Measurements from ENCODE around the gene CNTF. TPM values are rescaled to one million over a fixed set of nuclear protein-coding genes. Genes with fewer than 3 reads are reported as not detected.

Gene CNTF
- total and polyA plus RNA-seq, 10 of the 15 experiments (the other 5 are each of a cell fraction or from before 2014, with no cell fraction given) = 0.16 to 2.3 (median 0.73) TPM

DNA sequence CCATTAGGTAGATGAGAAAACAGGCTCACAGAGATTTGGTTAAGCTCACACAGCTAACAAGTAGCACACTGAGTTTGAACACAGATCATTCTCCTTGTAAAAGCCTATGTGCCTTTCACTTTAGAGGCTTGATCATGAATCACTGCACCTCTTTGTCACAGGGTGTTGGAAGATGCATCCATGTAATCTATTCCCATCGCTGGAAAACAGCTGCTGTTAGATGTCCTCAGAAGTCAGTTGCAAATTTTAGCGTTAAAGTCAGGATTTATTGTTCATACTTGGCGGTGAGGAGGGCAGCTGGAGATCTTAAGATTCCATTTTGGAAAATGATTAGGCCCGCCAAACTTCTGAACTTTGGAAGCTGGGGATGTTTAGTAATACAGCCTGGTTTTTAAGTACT lies 2.6 kb downstream of the CNTF start:
- H3K36me3 ChIP-seq (ENCODE audit: control insufficient read depth in 2 of 2, insufficient read depth in 2 of 2, low read length in 1 of 2) = peaks cover 12 to 24% of the 10 kb centered on the region in 2 experiments
- POLR2A ChIA-PET = no interaction called here
- RAD21 ChIA-PET (ENCODE audit: unreplicated experiment) = no interaction called here
- no peak overlapping the region for H2AFZ ChIP-seq (ENCODE audit: control insufficient read depth, low read depth, low read length)
- CTCF ChIA-PET = interaction anchor here (0.5 to 9.8 kb wide), 2 partner anchors 57 to 62 kb away, joined by 4 to 156 read pairs; no protein-coding TSS in a partner anchor
- H3K27me3 ChIP-seq (replicated peaks in 1 of 2; ENCODE audit: control insufficient read depth in 2 of 2, insufficient read depth in 2 of 2, low read length in 1 of 2) = no peaks in the 10 kb centered on the region
- intact Hi-C loops (cut with micrococcal nuclease; ENCODE audit: unreplicated experiment) = no loop called here
- ATAC-seq = no peak
- TF ChIP-seq HDGF (IDR thresholded peaks at IDR 0.05) (no peak), ATF7 (IDR thresholded peaks at IDR 0.05; ENCODE audit: low read depth) (no peak), MEF2A (IDR thresholded peaks at IDR 0.05; ENCODE audit: insufficient read depth, low read depth, low read length) (no peak), KLF5 (IDR thresholded peaks at IDR 0.05; ENCODE audit: partially characterized antibody) (no peak), NR2F1 (conservative IDR thresholded peaks at IDR 0.05) (no peak), ESRRA (IDR thresholded peaks at IDR 0.05; ENCODE audit: low read length) (no peak), GATAD2B (conservative IDR thresholded peaks at IDR 0.05; ENCODE audit: low read depth) (no peak), SIX5 (IDR thresholded peaks at IDR 0.05; ENCODE audit: low read depth, low read length, severe bottlenecking) (no peak), RFX5 (IDR thresholded peaks at IDR 0.05; ENCODE audit: low read depth, low read length) (no peak), SP1 (IDR thresholded peaks at IDR 0.05; ENCODE audit: low read depth, low read length) (no peak), POLR2AphosphoS2 (IDR thresholded peaks at IDR 0.05; ENCODE audit: low read depth, low read length) (no peak), GABPA (IDR thresholded peaks at IDR 0.05; ENCODE audit: low read depth) (no peak)
- TF ChIP-seq, protein P1, sequence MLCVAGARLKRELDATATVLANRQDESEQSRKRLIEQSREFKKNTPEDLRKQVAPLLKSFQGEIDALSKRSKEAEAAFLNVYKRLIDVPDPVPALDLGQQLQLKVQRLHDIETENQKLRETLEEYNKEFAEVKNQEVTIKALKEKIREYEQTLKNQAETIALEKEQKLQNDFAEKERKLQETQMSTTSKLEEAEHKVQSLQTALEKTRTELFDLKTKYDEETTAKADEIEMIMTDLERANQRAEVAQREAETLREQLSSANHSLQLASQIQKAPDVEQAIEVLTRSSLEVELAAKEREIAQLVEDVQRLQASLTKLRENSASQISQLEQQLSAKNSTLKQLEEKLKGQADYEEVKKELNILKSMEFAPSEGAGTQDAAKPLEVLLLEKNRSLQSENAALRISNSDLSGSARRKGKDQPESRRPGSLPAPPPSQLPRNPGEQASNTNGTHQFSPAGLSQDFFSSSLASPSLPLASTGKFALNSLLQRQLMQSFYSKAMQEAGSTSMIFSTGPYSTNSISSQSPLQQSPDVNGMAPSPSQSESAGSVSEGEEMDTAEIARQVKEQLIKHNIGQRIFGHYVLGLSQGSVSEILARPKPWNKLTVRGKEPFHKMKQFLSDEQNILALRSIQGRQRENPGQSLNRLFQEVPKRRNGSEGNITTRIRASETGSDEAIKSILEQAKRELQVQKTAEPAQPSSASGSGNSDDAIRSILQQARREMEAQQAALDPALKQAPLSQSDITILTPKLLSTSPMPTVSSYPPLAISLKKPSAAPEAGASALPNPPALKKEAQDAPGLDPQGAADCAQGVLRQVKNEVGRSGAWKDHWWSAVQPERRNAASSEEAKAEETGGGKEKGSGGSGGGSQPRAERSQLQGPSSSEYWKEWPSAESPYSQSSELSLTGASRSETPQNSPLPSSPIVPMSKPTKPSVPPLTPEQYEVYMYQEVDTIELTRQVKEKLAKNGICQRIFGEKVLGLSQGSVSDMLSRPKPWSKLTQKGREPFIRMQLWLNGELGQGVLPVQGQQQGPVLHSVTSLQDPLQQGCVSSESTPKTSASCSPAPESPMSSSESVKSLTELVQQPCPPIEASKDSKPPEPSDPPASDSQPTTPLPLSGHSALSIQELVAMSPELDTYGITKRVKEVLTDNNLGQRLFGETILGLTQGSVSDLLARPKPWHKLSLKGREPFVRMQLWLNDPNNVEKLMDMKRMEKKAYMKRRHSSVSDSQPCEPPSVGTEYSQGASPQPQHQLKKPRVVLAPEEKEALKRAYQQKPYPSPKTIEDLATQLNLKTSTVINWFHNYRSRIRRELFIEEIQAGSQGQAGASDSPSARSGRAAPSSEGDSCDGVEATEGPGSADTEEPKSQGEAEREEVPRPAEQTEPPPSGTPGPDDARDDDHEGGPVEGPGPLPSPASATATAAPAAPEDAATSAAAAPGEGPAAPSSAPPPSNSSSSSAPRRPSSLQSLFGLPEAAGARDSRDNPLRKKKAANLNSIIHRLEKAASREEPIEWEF (IDR thresholded peaks at IDR 0.05; ENCODE audit: insufficient replicate concordance, low read depth, low read length) = no peak
- TF ChIP-seq, protein P2, sequence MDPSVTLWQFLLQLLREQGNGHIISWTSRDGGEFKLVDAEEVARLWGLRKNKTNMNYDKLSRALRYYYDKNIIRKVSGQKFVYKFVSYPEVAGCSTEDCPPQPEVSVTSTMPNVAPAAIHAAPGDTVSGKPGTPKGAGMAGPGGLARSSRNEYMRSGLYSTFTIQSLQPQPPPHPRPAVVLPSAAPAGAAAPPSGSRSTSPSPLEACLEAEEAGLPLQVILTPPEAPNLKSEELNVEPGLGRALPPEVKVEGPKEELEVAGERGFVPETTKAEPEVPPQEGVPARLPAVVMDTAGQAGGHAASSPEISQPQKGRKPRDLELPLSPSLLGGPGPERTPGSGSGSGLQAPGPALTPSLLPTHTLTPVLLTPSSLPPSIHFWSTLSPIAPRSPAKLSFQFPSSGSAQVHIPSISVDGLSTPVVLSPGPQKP (IDR thresholded peaks at IDR 0.05; ENCODE audit: low read depth, low read length) = no peak
- TF ChIP-seq, protein P3, sequence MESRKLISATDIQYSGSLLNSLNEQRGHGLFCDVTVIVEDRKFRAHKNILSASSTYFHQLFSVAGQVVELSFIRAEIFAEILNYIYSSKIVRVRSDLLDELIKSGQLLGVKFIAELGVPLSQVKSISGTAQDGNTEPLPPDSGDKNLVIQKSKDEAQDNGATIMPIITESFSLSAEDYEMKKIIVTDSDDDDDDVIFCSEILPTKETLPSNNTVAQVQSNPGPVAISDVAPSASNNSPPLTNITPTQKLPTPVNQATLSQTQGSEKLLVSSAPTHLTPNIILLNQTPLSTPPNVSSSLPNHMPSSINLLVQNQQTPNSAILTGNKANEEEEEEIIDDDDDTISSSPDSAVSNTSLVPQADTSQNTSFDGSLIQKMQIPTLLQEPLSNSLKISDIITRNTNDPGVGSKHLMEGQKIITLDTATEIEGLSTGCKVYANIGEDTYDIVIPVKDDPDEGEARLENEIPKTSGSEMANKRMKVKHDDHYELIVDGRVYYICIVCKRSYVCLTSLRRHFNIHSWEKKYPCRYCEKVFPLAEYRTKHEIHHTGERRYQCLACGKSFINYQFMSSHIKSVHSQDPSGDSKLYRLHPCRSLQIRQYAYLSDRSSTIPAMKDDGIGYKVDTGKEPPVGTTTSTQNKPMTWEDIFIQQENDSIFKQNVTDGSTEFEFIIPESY (IDR thresholded peaks at IDR 0.05) = no peak
- TF ChIP-seq, protein P4, sequence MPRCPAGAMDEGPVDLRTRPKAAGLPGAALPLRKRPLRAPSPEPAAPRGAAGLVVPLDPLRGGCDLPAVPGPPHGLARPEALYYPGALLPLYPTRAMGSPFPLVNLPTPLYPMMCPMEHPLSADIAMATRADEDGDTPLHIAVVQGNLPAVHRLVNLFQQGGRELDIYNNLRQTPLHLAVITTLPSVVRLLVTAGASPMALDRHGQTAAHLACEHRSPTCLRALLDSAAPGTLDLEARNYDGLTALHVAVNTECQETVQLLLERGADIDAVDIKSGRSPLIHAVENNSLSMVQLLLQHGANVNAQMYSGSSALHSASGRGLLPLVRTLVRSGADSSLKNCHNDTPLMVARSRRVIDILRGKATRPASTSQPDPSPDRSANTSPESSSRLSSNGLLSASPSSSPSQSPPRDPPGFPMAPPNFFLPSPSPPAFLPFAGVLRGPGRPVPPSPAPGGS (IDR thresholded peaks at IDR 0.05; ENCODE audit: borderline replicate concordance, insufficient read depth, low read depth, low read length, poor library complexity, severe bottlenecking) = no peak
- no TSS peak for BruUV-seq (replicated peaks)
- SMC1A ChIA-PET (ENCODE audit: uncharacterized antibody, unreplicated experiment) = interaction anchor here (1.0 kb wide), 1 partner anchor 57 kb away, joined by 3 read pairs; no protein-coding TSS in a partner anchor
- no peaks in the 10 kb centered on the region; the same call in 1 of the 2 replicates for H3K79me2 ChIP-seq (ENCODE audit: control insufficient read depth, insufficient read depth, low read length)
- H3K9me3 ChIP-seq (replicated peaks; ENCODE audit: control insufficient read depth, insufficient read depth, low read length) = no peaks in the 10 kb centered on the region
- H4K20me1 ChIP-seq (ENCODE audit: control insufficient read depth, insufficient read depth) = no peaks in the 10 kb centered on the region
- no peak for FAIRE-seq
- no peak for DNase-seq (ENCODE audit: low read depth, low spot score)
- H3K4me1 ChIP-seq (ENCODE audit: control insufficient read depth, insufficient read depth, low read length) = no peaks in the 10 kb centered on the region
- H3K4me3 ChIP-seq = no peak overlapping the region
- no peak overlapping the region for H3K27ac ChIP-seq (ENCODE audit: control insufficient read depth, insufficient read depth)
- in situ Hi-C loops (cut with MboI) = no loop called here
- WGBS (ENCODE audit: insufficient coverage, insufficient replicate concordance, low lambda C conversion rate, missing lambda C conversion rate) = 80% methylated on average over 4 of the region's 4 CpGs
- H3K9ac ChIP-seq (ENCODE audit: control insufficient read depth, insufficient read depth, low read length) = no peak overlapping the region
- no peak overlapping the region for H3K4me2 ChIP-seq (ENCODE audit: control insufficient read depth, insufficient read depth)

Measured in GM12878 (cell line).